ENCODE results near the gene PNPLA5. TPM values are rescaled to one million over a fixed set of nuclear protein-coding genes. Genes with fewer than 3 reads are reported as not detected.

Gene PNPLA5
- total and polyA plus RNA-seq, 10 donors: not detected

DNA sequence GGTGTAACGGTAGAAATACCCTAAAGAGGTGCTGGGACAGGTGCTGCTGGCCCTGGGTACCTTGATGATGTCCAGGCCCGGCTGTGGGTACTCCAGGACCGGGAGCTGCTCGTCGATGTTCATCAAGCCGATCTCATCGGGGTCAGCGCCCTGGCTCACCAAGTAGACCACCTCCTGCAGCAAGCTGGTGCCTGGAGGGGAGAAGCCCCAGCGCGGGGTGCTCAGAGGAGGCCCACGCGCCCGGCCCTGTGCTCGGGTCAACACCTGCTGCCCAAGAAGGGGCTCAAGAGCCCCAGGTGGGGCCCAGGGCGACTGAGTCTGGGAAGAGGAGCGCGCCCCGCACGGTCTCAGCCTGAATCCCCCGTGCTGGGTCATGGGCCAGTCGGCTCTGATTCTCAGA, 50.1 kb downstream of the PNPLA5 start:
- WGBS, 5 donors: 87 to 94% (median 90%) methylated on average over 10 to 21 of the region's 21 CpGs
- H3K27ac ChIP-seq: no peak overlapping the region
- intact Hi-C loops (cut with DNase I; ENCODE audit: low total_unique reads): no loop called here
- no peaks in the 10 kb centered on the region for H3K36me3 ChIP-seq
- TF ChIP-seq POLR2A (IDR thresholded peaks at IDR 0.05) (no peak), POLR2AphosphoS5 (IDR thresholded peaks at IDR 0.05) (no peak)
- TF ChIP-seq, protein P1, sequence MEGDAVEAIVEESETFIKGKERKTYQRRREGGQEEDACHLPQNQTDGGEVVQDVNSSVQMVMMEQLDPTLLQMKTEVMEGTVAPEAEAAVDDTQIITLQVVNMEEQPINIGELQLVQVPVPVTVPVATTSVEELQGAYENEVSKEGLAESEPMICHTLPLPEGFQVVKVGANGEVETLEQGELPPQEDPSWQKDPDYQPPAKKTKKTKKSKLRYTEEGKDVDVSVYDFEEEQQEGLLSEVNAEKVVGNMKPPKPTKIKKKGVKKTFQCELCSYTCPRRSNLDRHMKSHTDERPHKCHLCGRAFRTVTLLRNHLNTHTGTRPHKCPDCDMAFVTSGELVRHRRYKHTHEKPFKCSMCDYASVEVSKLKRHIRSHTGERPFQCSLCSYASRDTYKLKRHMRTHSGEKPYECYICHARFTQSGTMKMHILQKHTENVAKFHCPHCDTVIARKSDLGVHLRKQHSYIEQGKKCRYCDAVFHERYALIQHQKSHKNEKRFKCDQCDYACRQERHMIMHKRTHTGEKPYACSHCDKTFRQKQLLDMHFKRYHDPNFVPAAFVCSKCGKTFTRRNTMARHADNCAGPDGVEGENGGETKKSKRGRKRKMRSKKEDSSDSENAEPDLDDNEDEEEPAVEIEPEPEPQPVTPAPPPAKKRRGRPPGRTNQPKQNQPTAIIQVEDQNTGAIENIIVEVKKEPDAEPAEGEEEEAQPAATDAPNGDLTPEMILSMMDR (IDR thresholded peaks at IDR 0.05 in 8 of 11, conservative IDR thresholded peaks at IDR 0.05 in 3 of 11): no peak
- H3K27me3 ChIP-seq (replicated peaks in 1 of 7): peaks cover 0 to 16% (median 0%) of the 10 kb centered on the region in 7 donors
- DNase-seq: no peak
- H3K4me3 ChIP-seq: no peak overlapping the region
- no peaks in the 10 kb centered on the region for H3K4me1 ChIP-seq
- no peaks in the 10 kb centered on the region for H3K9me3 ChIP-seq

DNA sequence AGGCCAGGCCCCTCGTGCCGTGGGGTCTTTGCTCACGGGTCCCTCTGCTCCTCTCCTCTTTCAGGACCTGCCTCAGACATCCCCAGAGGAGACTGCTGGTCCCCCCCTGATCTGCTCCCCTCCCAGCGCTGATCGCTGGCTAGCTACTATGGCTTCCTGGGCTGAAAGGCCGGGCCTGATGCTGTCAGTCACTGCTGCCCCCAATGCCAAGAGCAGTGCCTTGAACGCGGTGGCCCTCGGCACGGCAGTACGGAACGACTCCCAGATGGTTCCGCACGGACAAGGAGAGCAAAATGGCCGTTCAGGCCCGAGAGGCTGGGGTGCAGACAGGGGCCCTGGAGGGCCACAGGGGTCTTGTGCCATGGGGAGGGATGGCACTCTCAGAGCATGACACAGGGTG, 51.0 kb downstream of the PNPLA5 start:
- Histone ChIP-seq H3K27me3 (replicated peaks in 1 of 7) (peaks cover 0 to 24% (median 0%) of the 10 kb centered on the region in 7 donors), H3K4me3 (no peak overlapping the region), H3K9me3 (no peaks in the 10 kb centered on the region), H3K27ac (no peak overlapping the region), H3K36me3 (no peaks in the 10 kb centered on the region), H3K4me1 (no peaks in the 10 kb centered on the region)
- 80 to 92% (median 84%) methylated on average over 16 of the region's 16 CpGs for WGBS, 5 donors
- TF ChIP-seq POLR2A (IDR thresholded peaks at IDR 0.05) (no peak), POLR2AphosphoS5 (IDR thresholded peaks at IDR 0.05) (no peak)
- TF ChIP-seq, protein P1 (IDR thresholded peaks at IDR 0.05 in 8 of 11, conservative IDR thresholded peaks at IDR 0.05 in 3 of 11): no peak
- DNase-seq: no peak
- intact Hi-C loops (cut with DNase I; ENCODE audit: low total_unique reads): no loop called here

DNA sequence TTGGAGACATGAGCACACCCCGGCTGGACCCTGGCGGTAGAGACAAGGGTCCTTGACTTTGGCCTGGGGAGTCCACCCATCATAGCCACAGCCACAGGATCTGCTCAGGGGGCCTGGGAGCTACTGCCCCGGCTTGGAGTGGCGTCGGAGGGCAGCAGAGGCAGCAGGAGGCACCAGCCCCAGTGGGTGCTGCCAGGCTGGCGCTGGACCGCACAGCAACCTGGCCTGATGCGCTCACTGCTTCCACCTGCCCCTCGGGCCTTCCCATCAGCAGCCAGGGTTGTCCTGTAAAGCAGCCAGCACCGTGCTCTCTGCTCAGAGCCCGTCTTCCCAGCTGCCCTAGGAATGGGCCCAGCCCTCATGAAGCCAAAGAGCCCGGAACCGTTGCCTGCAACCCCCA, 51.4 kb downstream of the PNPLA5 start:
- 83 to 91% (median 86%) methylated on average over 8 to 13 of the region's 13 CpGs for WGBS, 5 donors

DNA sequence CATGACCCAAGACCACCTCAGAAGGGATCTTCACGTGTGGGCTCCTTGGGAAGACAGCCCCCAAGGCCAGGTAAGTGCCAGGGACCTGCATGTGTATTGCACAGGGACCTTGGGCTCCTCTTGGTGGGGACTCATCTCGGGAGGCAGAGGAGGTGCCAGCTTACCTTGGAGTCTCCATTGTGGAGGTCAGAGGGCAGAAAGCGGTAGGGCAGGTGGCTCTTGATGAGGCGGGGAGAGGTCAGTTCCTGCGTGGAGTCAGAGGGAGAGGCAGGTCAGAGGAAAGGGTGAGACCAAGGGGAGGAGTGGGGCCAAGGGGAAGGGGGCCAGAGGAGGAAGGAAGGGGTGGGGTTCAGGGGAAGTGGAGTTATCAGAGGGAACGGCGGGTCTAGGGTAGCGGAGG, 52.0 kb downstream of the PNPLA5 start:
- no peak overlapping the region for H3K27ac ChIP-seq
- H3K27me3 ChIP-seq (replicated peaks in 1 of 7): peaks cover 0 to 24% (median 0%) of the 10 kb centered on the region in 7 donors
- intact Hi-C loops (cut with DNase I; ENCODE audit: low total_unique reads): no loop called here
- H3K36me3 ChIP-seq: no peaks in the 10 kb centered on the region
- H3K4me1 ChIP-seq: no peaks in the 10 kb centered on the region
- 38 to 49% (median 45%) methylated on average over 8 of the region's 8 CpGs for WGBS, 5 donors
- no peaks in the 10 kb centered on the region for H3K9me3 ChIP-seq
- TF ChIP-seq POLR2A (IDR thresholded peaks at IDR 0.05): no peak
- TF ChIP-seq POLR2AphosphoS5 (IDR thresholded peaks at IDR 0.05): no peak
- TF ChIP-seq, protein P1 (IDR thresholded peaks at IDR 0.05 in 8 of 11, conservative IDR thresholded peaks at IDR 0.05 in 3 of 11): no peak
- no peak for DNase-seq
- H3K4me3 ChIP-seq: no peak overlapping the region

More for the DNA sequence above, 51.4 kb downstream of the PNPLA5 start:
- intact Hi-C loops (cut with DNase I; ENCODE audit: low total_unique reads): no loop called here
- no peak overlapping the region for H3K4me3 ChIP-seq
- no peaks in the 10 kb centered on the region for H3K4me1 ChIP-seq
- no peak overlapping the region for H3K27ac ChIP-seq
- H3K27me3 ChIP-seq (replicated peaks in 1 of 7): peaks cover 0 to 24% (median 0%) of the 10 kb centered on the region in 7 donors
- no peaks in the 10 kb centered on the region for H3K36me3 ChIP-seq
- no peak for DNase-seq
- no peaks in the 10 kb centered on the region for H3K9me3 ChIP-seq
- no peak for TF ChIP-seq POLR2A (IDR thresholded peaks at IDR 0.05)
- TF ChIP-seq POLR2AphosphoS5 (IDR thresholded peaks at IDR 0.05): no peak
- TF ChIP-seq, protein P1 (IDR thresholded peaks at IDR 0.05 in 8 of 11, conservative IDR thresholded peaks at IDR 0.05 in 3 of 11): no peak
